ENCODE data around the gene C3AR1.
"Not testable (repeated sequence)": the region's sequence is repeated elsewhere in the genome, so short reads cannot be mapped to it uniquely, and the experiment has no call there.

C3AR1 gene

GRCh38 chr12:8065991-8066594, at the start of gene C3AR1:
C3AR1 (minus strand) TSS chr12:8066359; CDS start chr12:8060185, 6,174 bp downstream.
- peak; percentile 41 for DNase-seq (ENCODE audit: extremely low read depth, low read depth)
- TF ChIP-seq, protein P1, sequence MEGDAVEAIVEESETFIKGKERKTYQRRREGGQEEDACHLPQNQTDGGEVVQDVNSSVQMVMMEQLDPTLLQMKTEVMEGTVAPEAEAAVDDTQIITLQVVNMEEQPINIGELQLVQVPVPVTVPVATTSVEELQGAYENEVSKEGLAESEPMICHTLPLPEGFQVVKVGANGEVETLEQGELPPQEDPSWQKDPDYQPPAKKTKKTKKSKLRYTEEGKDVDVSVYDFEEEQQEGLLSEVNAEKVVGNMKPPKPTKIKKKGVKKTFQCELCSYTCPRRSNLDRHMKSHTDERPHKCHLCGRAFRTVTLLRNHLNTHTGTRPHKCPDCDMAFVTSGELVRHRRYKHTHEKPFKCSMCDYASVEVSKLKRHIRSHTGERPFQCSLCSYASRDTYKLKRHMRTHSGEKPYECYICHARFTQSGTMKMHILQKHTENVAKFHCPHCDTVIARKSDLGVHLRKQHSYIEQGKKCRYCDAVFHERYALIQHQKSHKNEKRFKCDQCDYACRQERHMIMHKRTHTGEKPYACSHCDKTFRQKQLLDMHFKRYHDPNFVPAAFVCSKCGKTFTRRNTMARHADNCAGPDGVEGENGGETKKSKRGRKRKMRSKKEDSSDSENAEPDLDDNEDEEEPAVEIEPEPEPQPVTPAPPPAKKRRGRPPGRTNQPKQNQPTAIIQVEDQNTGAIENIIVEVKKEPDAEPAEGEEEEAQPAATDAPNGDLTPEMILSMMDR (IDR thresholded peaks at IDR 0.05; ENCODE audit: low read depth, low read length, missing control alignments) = no peak
- 0 out of 2 replicates have a peak within 1 kb of the TSS, but pooled peaks have one; percentile 5 for H3K4me3 ChIP-seq (replicated peaks; ENCODE audit: low read depth, low read length)

DNA sequence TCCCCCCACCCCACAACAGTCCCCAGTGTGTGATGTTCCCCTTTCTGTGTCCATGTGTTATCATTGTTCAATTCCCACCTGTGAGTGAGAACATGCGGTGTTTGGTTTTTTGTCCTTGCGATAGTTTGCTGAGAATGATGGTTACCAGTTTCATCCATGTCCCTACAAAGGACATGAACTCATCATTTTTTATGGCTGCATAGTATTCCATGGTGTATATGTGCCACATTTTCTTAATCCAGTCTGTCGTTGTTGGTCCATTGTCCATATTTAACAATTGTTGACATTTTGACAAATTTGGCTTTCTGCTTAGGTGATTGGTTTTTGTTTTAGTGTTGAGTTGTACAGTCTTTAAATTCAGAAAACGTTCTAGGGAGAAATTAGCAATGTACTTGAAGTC, 47.0 kb upstream of the C3AR1 start:
- DNase-seq (ENCODE audit: extremely low read depth, low read depth) = not testable (repeated sequence)

DNA sequence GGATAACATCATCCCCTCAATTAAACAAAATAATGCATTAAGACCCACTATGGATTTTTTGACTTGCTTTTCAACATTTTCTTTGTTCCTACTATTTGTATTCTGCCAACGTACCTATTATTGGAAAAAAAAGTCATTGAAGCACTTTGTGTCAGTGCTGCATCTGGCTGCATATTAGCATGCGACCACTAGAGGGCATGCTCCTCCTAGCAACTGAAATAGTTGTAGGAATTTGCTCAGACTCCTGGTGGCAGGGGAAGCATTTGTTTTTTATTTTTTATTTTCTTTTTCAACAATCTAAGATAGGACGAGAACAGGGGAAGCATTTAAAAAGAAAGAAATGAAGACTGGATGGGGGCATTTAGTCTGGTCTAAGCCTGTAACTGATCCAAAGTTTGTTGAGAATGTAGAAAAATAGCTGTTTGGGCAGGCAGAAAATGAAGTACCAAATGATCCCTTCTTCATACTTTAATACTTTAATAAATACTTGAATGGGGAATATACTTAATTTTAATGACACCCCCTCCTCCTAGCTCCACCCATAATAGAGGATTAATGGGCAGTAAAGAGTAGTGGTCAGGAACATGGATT, 42.7 kb upstream of the C3AR1 start:
- TF ChIP-seq, protein P1 (IDR thresholded peaks at IDR 0.05; ENCODE audit: low read depth, low read length, missing control alignments) = peak; percentile 98
- no peak overlapping the region for H3K4me3 ChIP-seq (replicated peaks; ENCODE audit: low read depth, low read length)
- DNase-seq (ENCODE audit: extremely low read depth, low read depth) = peak; percentile 66

More for the DNA sequence above, 47.0 kb upstream of the C3AR1 start:
- H3K4me3 ChIP-seq (replicated peaks; ENCODE audit: low read depth, low read length) = not testable (repeated sequence)

- H3K4me3 ChIP-seq (replicated peaks; ENCODE audit: low read depth, low read length) = no peak overlapping the region
- no peak for DNase-seq (ENCODE audit: extremely low read depth, low read depth)
- TF ChIP-seq, protein P1 (IDR thresholded peaks at IDR 0.05; ENCODE audit: low read depth, low read length, missing control alignments) = no peak
Measured at GRCh38 chr12:8099235-8099634, 33.1 kb upstream of the C3AR1 start.

- no peak overlapping the region for H3K4me3 ChIP-seq (replicated peaks; ENCODE audit: low read depth, low read length)
- TF ChIP-seq, protein P1 (IDR thresholded peaks at IDR 0.05; ENCODE audit: low read depth, low read length, missing control alignments) = no peak
- DNase-seq (ENCODE audit: extremely low read depth, low read depth) = no peak
Measured at GRCh38 chr12:8096281-8096915, 30.2 kb upstream of the C3AR1 start.

GRCh38 chr12:8093291-8093690, 27.1 kb upstream of the C3AR1 start:
- DNase-seq (ENCODE audit: extremely low read depth, low read depth) = no peak

GRCh38 chr12:8089716-8090115, 23.6 kb upstream of the C3AR1 start:
- no peak for DNase-seq (ENCODE audit: extremely low read depth, low read depth)
- TF ChIP-seq, protein P1 (IDR thresholded peaks at IDR 0.05; ENCODE audit: low read depth, low read length, missing control alignments) = no peak
- no peak overlapping the region for H3K4me3 ChIP-seq (replicated peaks; ENCODE audit: low read depth, low read length)

More at GRCh38 chr12:8093291-8093690, 27.1 kb upstream of the C3AR1 start:
- H3K4me3 ChIP-seq (replicated peaks; ENCODE audit: low read depth, low read length) = no peak overlapping the region
- TF ChIP-seq, protein P1 (IDR thresholded peaks at IDR 0.05; ENCODE audit: low read depth, low read length, missing control alignments) = no peak

- not testable (repeated sequence) for DNase-seq (ENCODE audit: extremely low read depth, low read depth); H3K4me3 ChIP-seq (replicated peaks; ENCODE audit: low read depth, low read length)
Measured at GRCh38 chr12:8089277-8089676, 23.1 kb upstream of the C3AR1 start.
